ENCODE data around the gene FRAT1.

The FRAT1 gene

GRCh38 chr10:97307866-97308780 is 10.9 kb upstream of the FRAT1 start:
- no peaks in the 10 kb centered on the region for H3K9me3 ChIP-seq (ENCODE audit: control insufficient read depth, low read length)
- H3K4me3 ChIP-seq (ENCODE audit: insufficient read depth, low read depth, low read length, poor library complexity, severe bottlenecking), result no peak overlapping the region
- H3K27ac ChIP-seq (ENCODE audit: insufficient read depth, low read length, poor library complexity, severe bottlenecking), result no peak overlapping the region
- no peaks in the 10 kb centered on the region for H3K4me1 ChIP-seq (ENCODE audit: control insufficient read depth, insufficient read depth, low read length, poor library complexity, severe bottlenecking)
- no peaks in the 10 kb centered on the region for H3K27me3 ChIP-seq (replicated peaks; ENCODE audit: control insufficient read depth, insufficient read depth, low read length, poor library complexity, severe bottlenecking)
- no peaks in the 10 kb centered on the region for H3K36me3 ChIP-seq (ENCODE audit: control insufficient read depth, insufficient read depth, low read length)
- DNase-seq, result no peak

- no peaks in the 10 kb centered on the region for H3K4me1 ChIP-seq (ENCODE audit: control insufficient read depth, insufficient read depth, low read length, poor library complexity, severe bottlenecking)
- no peaks in the 10 kb centered on the region for H3K9me3 ChIP-seq (ENCODE audit: control insufficient read depth, low read length)
- no peak overlapping the region for H3K4me3 ChIP-seq (ENCODE audit: insufficient read depth, low read depth, low read length, poor library complexity, severe bottlenecking)
- DNase-seq, result no peak
- H3K27ac ChIP-seq (ENCODE audit: insufficient read depth, low read length, poor library complexity, severe bottlenecking), result no peak overlapping the region
- H3K27me3 ChIP-seq (replicated peaks; ENCODE audit: control insufficient read depth, insufficient read depth, low read length, poor library complexity, severe bottlenecking), result no peaks in the 10 kb centered on the region
- no peaks in the 10 kb centered on the region for H3K36me3 ChIP-seq (ENCODE audit: control insufficient read depth, insufficient read depth, low read length)
Observed at GRCh38 chr10:97311111-97311626, 7.9 kb upstream of the FRAT1 start.

- Histone ChIP-seq H3K9me3 (ENCODE audit: control insufficient read depth, low read length) (no peaks in the 10 kb centered on the region), H3K27me3 (replicated peaks; ENCODE audit: control insufficient read depth, insufficient read depth, low read length, poor library complexity, severe bottlenecking) (no peaks in the 10 kb centered on the region), H3K36me3 (ENCODE audit: control insufficient read depth, insufficient read depth, low read length) (no peaks in the 10 kb centered on the region), H3K27ac (ENCODE audit: insufficient read depth, low read length, poor library complexity, severe bottlenecking) (no peak overlapping the region), H3K4me3 (ENCODE audit: insufficient read depth, low read depth, low read length, poor library complexity, severe bottlenecking) (no peak overlapping the region), H3K4me1 (ENCODE audit: control insufficient read depth, insufficient read depth, low read length, poor library complexity, severe bottlenecking) (no peaks in the 10 kb centered on the region)
- no peak for DNase-seq
Observed at GRCh38 chr10:97312897-97313296, 6.2 kb upstream of the FRAT1 start.

- no peaks in the 10 kb centered on the region for H3K9me3 ChIP-seq (ENCODE audit: control insufficient read depth, low read length)
- H3K4me3 ChIP-seq (ENCODE audit: insufficient read depth, low read depth, low read length, poor library complexity, severe bottlenecking), result no peak overlapping the region
- H3K27ac ChIP-seq (ENCODE audit: insufficient read depth, low read length, poor library complexity, severe bottlenecking), result no peak overlapping the region
- no peaks in the 10 kb centered on the region for H3K4me1 ChIP-seq (ENCODE audit: control insufficient read depth, insufficient read depth, low read length, poor library complexity, severe bottlenecking)
- H3K27me3 ChIP-seq (replicated peaks; ENCODE audit: control insufficient read depth, insufficient read depth, low read length, poor library complexity, severe bottlenecking), result no peaks in the 10 kb centered on the region
- no peaks in the 10 kb centered on the region for H3K36me3 ChIP-seq (ENCODE audit: control insufficient read depth, insufficient read depth, low read length)
- no peak for DNase-seq
Observed at GRCh38 chr10:97314671-97315070, 4.4 kb upstream of the FRAT1 start.

- H3K27me3 ChIP-seq (replicated peaks; ENCODE audit: control insufficient read depth, insufficient read depth, low read length, poor library complexity, severe bottlenecking), result no peaks in the 10 kb centered on the region
- DNase-seq, result peak; percentile 38 to 47 (median 38)
- no peaks in the 10 kb centered on the region for H3K9me3 ChIP-seq (ENCODE audit: control insufficient read depth, low read length)
- peaks cover 12% of the 10 kb centered on the region for H3K4me1 ChIP-seq (ENCODE audit: control insufficient read depth, insufficient read depth, low read length, poor library complexity, severe bottlenecking)
- no peaks in the 10 kb centered on the region for H3K36me3 ChIP-seq (ENCODE audit: control insufficient read depth, insufficient read depth, low read length)
- H3K4me3 ChIP-seq (ENCODE audit: insufficient read depth, low read depth, low read length, poor library complexity, severe bottlenecking), result peak overlapping the region; percentile 92
- H3K27ac ChIP-seq (ENCODE audit: insufficient read depth, low read length, poor library complexity, severe bottlenecking), result peak overlapping the region; percentile 100
Observed at GRCh38 chr10:97319671-97320479, 804 bp downstream of the FRAT1 start.

- Histone ChIP-seq H3K9me3 (ENCODE audit: control insufficient read depth, low read length) (no peaks in the 10 kb centered on the region), H3K27me3 (replicated peaks; ENCODE audit: control insufficient read depth, insufficient read depth, low read length, poor library complexity, severe bottlenecking) (no peaks in the 10 kb centered on the region), H3K27ac (ENCODE audit: insufficient read depth, low read length, poor library complexity, severe bottlenecking) (peak overlapping the region; percentile 100), H3K4me3 (ENCODE audit: insufficient read depth, low read depth, low read length, poor library complexity, severe bottlenecking) (peak overlapping the region; percentile 73), H3K36me3 (ENCODE audit: control insufficient read depth, insufficient read depth, low read length) (no peaks in the 10 kb centered on the region), H3K4me1 (ENCODE audit: control insufficient read depth, insufficient read depth, low read length, poor library complexity, severe bottlenecking) (peaks cover 12% of the 10 kb centered on the region)
- peak in 1 of 3 donors; percentile 10 for DNase-seq
Observed at GRCh38 chr10:97320480-97321031, 1.5 kb downstream of the FRAT1 start.

GRCh38 chr10:97321032-97321803 is 2.1 kb downstream of the FRAT1 start:
- peak overlapping the region; percentile 73 for H3K4me3 ChIP-seq (ENCODE audit: insufficient read depth, low read depth, low read length, poor library complexity, severe bottlenecking)
- H3K27me3 ChIP-seq (replicated peaks; ENCODE audit: control insufficient read depth, insufficient read depth, low read length, poor library complexity, severe bottlenecking), result no peaks in the 10 kb centered on the region
- peak overlapping the region; percentile 100 for H3K27ac ChIP-seq (ENCODE audit: insufficient read depth, low read length, poor library complexity, severe bottlenecking)
- H3K4me1 ChIP-seq (ENCODE audit: control insufficient read depth, insufficient read depth, low read length, poor library complexity, severe bottlenecking), result peaks cover 12% of the 10 kb centered on the region
- no peaks in the 10 kb centered on the region for H3K36me3 ChIP-seq (ENCODE audit: control insufficient read depth, insufficient read depth, low read length)
- no peak for DNase-seq
- H3K9me3 ChIP-seq (ENCODE audit: control insufficient read depth, low read length), result no peaks in the 10 kb centered on the region

- DNase-seq, result no peak
- no peaks in the 10 kb centered on the region for H3K36me3 ChIP-seq (ENCODE audit: control insufficient read depth, insufficient read depth, low read length)
- no peak overlapping the region for H3K27ac ChIP-seq (ENCODE audit: insufficient read depth, low read length, poor library complexity, severe bottlenecking)
- no peaks in the 10 kb centered on the region for H3K27me3 ChIP-seq (replicated peaks; ENCODE audit: control insufficient read depth, insufficient read depth, low read length, poor library complexity, severe bottlenecking)
- peaks cover 12% of the 10 kb centered on the region for H3K4me1 ChIP-seq (ENCODE audit: control insufficient read depth, insufficient read depth, low read length, poor library complexity, severe bottlenecking)
- no peaks in the 10 kb centered on the region for H3K9me3 ChIP-seq (ENCODE audit: control insufficient read depth, low read length)
- no peak overlapping the region for H3K4me3 ChIP-seq (ENCODE audit: insufficient read depth, low read depth, low read length, poor library complexity, severe bottlenecking)
Observed at GRCh38 chr10:97321804-97322190, 2.7 kb downstream of the FRAT1 start.

- H3K27ac ChIP-seq (ENCODE audit: insufficient read depth, low read length, poor library complexity, severe bottlenecking), result no peak overlapping the region
- no peak overlapping the region for H3K4me3 ChIP-seq (ENCODE audit: insufficient read depth, low read depth, low read length, poor library complexity, severe bottlenecking)
- H3K9me3 ChIP-seq (ENCODE audit: control insufficient read depth, low read length), result no peaks in the 10 kb centered on the region
- DNase-seq, result no peak
- no peaks in the 10 kb centered on the region for H3K36me3 ChIP-seq (ENCODE audit: control insufficient read depth, insufficient read depth, low read length)
- no peaks in the 10 kb centered on the region for H3K27me3 ChIP-seq (replicated peaks; ENCODE audit: control insufficient read depth, insufficient read depth, low read length, poor library complexity, severe bottlenecking)
- peaks cover 12% of the 10 kb centered on the region for H3K4me1 ChIP-seq (ENCODE audit: control insufficient read depth, insufficient read depth, low read length, poor library complexity, severe bottlenecking)
Observed at GRCh38 chr10:97323501-97323900, 4.4 kb downstream of the FRAT1 start.
